PFSK-1 (cell line): ENCODE results near the gene ZXDC.

Experiments used
- FOXP2 ChIP-seq: optimal IDR thresholded peaks from 2 replicates; pipeline ENCODE3; 2011; ENCODE audit warnings: borderline replicate concordance, control low read depth, inconsistent platforms; ENCODE audit not compliant: insufficient read depth; ENCODE audit errors: extremely low read length, extremely low read depth
- POLR2AphosphoS5 ChIP-seq: IDR thresholded peaks from 2 replicates; pipeline ENCODE4 v1.6.1; 2012; ENCODE audit warnings: low read depth, mild to moderate bottlenecking, control low read depth, low read length, moderate library complexity

- TF ChIP-seq POLR2AphosphoS5 (no peak), FOXP2 (no peak)
Observed at GRCh38 chr3:126485956-126486355, 10.3 kb upstream of the ZXDC start.
